Measurements from ENCODE around the gene FZD10.

The FZD10 gene

GRCh38 chr12:130164216-130164542 lies 1.9 kb downstream of the FZD10 start:
- no peak overlapping the region for H3K4me3 ChIP-seq (replicated peaks in 1 of 2; ENCODE audit: low read depth in 2 of 2, low read length in 2 of 2)
- DNase-seq (ENCODE audit: low read depth in 2 of 2) = no peak
- no peak for TF ChIP-seq CTCF (IDR thresholded peaks at IDR 0.05; ENCODE audit: low read depth, low read length)

DNA sequence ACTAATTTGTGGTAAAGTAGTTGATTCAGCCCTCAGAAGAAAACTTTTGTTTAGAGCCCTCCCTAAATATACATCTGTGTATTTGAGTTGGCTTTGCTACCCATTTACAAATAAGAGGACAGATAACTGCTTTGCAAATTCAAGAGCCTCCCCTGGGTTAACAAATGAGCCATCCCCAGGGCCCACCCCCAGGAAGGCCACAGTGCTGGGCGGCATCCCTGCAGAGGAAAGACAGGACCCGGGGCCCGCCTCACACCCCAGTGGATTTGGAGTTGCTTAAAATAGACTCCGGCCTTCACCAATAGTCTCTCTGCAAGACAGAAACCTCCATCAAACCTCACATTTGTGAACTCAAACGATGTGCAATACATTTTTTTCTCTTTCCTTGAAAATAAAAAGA lies 2.7 kb downstream of the FZD10 start:
- no peak for DNase-seq (ENCODE audit: low read depth in 2 of 2)
- TF ChIP-seq CTCF (IDR thresholded peaks at IDR 0.05; ENCODE audit: low read depth, low read length) = no peak
- H3K4me3 ChIP-seq (replicated peaks in 1 of 2; ENCODE audit: low read depth in 2 of 2, low read length in 2 of 2) = no peak overlapping the region

GRCh38 chr12:130166306-130166705 lies 4.0 kb downstream of the FZD10 start:
- DNase-seq (ENCODE audit: low read depth in 2 of 2) = no peak
- no peak overlapping the region for H3K4me3 ChIP-seq (replicated peaks in 1 of 2; ENCODE audit: low read depth in 2 of 2, low read length in 2 of 2)
- no peak for TF ChIP-seq CTCF (IDR thresholded peaks at IDR 0.05; ENCODE audit: low read depth, low read length)

DNA sequence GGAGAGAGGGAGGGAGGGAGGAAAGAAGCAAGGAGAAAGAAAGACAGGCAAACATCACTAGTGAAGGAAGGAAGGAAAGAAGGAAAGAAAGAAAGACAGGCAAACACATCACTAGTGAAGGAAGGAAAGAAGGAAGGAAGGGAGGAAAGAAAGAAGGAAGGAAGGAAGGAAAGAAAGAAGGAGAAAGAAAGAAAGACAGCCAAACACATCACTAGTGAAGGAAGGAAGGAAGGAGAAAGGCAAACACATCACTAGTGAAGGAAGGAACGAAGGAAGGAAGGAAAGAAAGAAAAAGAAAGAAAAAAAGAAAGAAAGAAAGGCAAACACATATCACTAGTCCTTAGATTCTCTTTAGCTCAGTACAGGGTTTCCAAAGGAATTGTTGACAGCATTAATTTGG lies 5.3 kb downstream of the FZD10 start:
- no peak for TF ChIP-seq CTCF (IDR thresholded peaks at IDR 0.05; ENCODE audit: low read depth, low read length)
- H3K4me3 ChIP-seq (replicated peaks in 1 of 2; ENCODE audit: low read depth in 2 of 2, low read length in 2 of 2) = no peak overlapping the region
- no peak for DNase-seq (ENCODE audit: low read depth in 2 of 2)

- no peak for DNase-seq (ENCODE audit: low read depth in 2 of 2)
- no peak overlapping the region for H3K4me3 ChIP-seq (replicated peaks in 1 of 2; ENCODE audit: low read depth in 2 of 2, low read length in 2 of 2)
- no peak for TF ChIP-seq CTCF (IDR thresholded peaks at IDR 0.05; ENCODE audit: low read depth, low read length)
These were observed 7.0 kb downstream of the FZD10 start for GRCh38 chr12:130169256-130169655.

GRCh38 chr12:130169924-130170323 lies 7.7 kb downstream of the FZD10 start:
- H3K4me3 ChIP-seq (replicated peaks in 1 of 2; ENCODE audit: low read depth in 2 of 2, low read length in 2 of 2) = no peak overlapping the region
- DNase-seq (ENCODE audit: low read depth in 2 of 2) = no peak
- no peak for TF ChIP-seq CTCF (IDR thresholded peaks at IDR 0.05; ENCODE audit: low read depth, low read length)

GRCh38 chr12:130170611-130171010 lies 8.3 kb downstream of the FZD10 start:
- no peak overlapping the region for H3K4me3 ChIP-seq (replicated peaks in 1 of 2; ENCODE audit: low read depth in 2 of 2, low read length in 2 of 2)
- DNase-seq (ENCODE audit: low read depth in 2 of 2) = no peak
- no peak for TF ChIP-seq CTCF (IDR thresholded peaks at IDR 0.05; ENCODE audit: low read depth, low read length)

Measured in cardiac fibroblast (primary cell).